ENCODE data around the gene PERM1. TPM values are rescaled to one million over a fixed set of nuclear protein-coding genes. Genes with fewer than 3 reads are reported as not detected.

PERM1 gene
- total RNA-seq, 1 experiment from 2014 or later, result 0.39 TPM

DNA sequence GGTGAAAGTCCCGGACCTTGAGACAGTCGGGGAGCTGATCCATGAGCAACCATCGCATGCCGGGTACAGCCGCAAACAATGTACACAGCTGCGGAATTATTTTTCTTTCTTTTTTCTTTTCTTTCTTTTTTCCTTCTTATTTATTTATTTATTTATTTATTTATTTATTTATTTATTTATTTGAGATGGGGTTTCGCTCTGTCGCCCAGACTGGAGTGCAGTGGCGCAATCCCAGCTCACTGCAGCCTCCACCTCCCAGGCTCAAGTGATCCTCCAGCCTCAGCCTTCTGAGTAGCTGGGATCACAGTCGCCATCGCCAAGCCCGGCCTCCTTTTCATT lies 2.6 kb upstream of the PERM1 start:
- POLR2A ChIA-PET, result interaction anchor here (1.0 to 1.6 kb wide), 3 partner anchors 14 to 80 kb away, joined by 3 to 5 read pairs (median 3); no protein-coding TSS in a partner anchor
- intact Hi-C loops (cut with micrococcal nuclease), result loop anchor here (2.0 to 5.0 kb wide), 3 partner anchors 16 to 306 kb away; partner anchors contain the start of gene HES4
- no peak overlapping the region for H3K27ac ChIP-seq (ENCODE audit: low read depth, low read length)
- H3K4me2 ChIP-seq (ENCODE audit: low read length), result peak overlapping the region; percentile 50
- no peak; the same call in 1 of the 2 replicates for ATAC-seq
- RAD21 ChIA-PET (ENCODE audit: low non-redundant PET in 1 of 2, low total read pairs in 2 of 2, uncharacterized antibody in 2 of 2, unreplicated experiment in 2 of 2), result interaction anchor here (0.7 to 1.1 kb wide), 3 partner anchors 15 to 80 kb away, joined by 3 to 5 read pairs (median 4); no protein-coding TSS in a partner anchor
- no peaks in the 10 kb centered on the region for H3K9me2 ChIP-seq (ENCODE audit: insufficient read depth)
- CTCF ChIA-PET, result interaction anchor here (0.6 to 2.8 kb wide), 14 partner anchors 9 to 308 kb away, joined by 3 to 18 read pairs (median 4); partner anchors contain the start of genes AGRN, B3GALT6, ISG15 and PLEKHN1
- no peaks in the 10 kb centered on the region for H3K79me2 ChIP-seq (ENCODE audit: insufficient read depth, low read length)
- H3K4me3 ChIP-seq (replicated peaks in 1 of 2; ENCODE audit: low read depth in 1 of 2, low read length in 2 of 2), result no peak overlapping the region
- no peak overlapping the region for H3K9ac ChIP-seq (ENCODE audit: low read length)
- no peaks in the 10 kb centered on the region for H3K27me3 ChIP-seq (ENCODE audit: insufficient read depth, low read length)
- no peak overlapping the region for H2AFZ ChIP-seq (ENCODE audit: low read depth, low read length, poor library complexity, severe bottlenecking)
- no peak for TF ChIP-seq YY1 (IDR thresholded peaks at IDR 0.05; ENCODE audit: extremely low read depth, insufficient replicate concordance, low read depth, low read length)
- no peak for TF ChIP-seq CEBPB (IDR thresholded peaks at IDR 0.05; ENCODE audit: low read depth)
- no peak for TF ChIP-seq SP1 (IDR thresholded peaks at IDR 0.05; ENCODE audit: low read depth)
- no peak for TF ChIP-seq ZBTB33 (IDR thresholded peaks at IDR 0.05; ENCODE audit: extremely low read depth, insufficient replicate concordance, low read length)
- TF ChIP-seq RAD21 (IDR thresholded peaks at IDR 0.05; ENCODE audit: low read depth), result no peak
- no peak for TF ChIP-seq REST (IDR thresholded peaks at IDR 0.05; ENCODE audit: low read depth)
- no peak for TF ChIP-seq EGR1 (IDR thresholded peaks at IDR 0.05; ENCODE audit: low read depth)
- TF ChIP-seq EZH2phosphoT487 (IDR thresholded peaks at IDR 0.05; ENCODE audit: borderline replicate concordance), result no peak
- TF ChIP-seq SRF (IDR thresholded peaks at IDR 0.05; ENCODE audit: low read depth), result no peak
- TF ChIP-seq SIN3A (IDR thresholded peaks at IDR 0.05; ENCODE audit: low read depth), result no peak
- TF ChIP-seq POLR2AphosphoS5 (IDR thresholded peaks at IDR 0.05; ENCODE audit: low read depth, low read length), result no peak
- BruUV-seq (replicated peaks), result no TSS peak
- no peaks in the 10 kb centered on the region for H3K9me3 ChIP-seq (ENCODE audit: control insufficient read depth in 1 of 2, insufficient read depth in 1 of 2, low read depth in 1 of 2, low read length in 2 of 2)
- no peak for DNase-seq (ENCODE audit: low read depth, low spot score)
- H3K4me1 ChIP-seq (ENCODE audit: control insufficient read depth in 1 of 2, insufficient read depth in 2 of 2, low read length in 2 of 2), result 0 out of 4 replicates have a peak, but pooled peaks cover 0 to 2% of the 10 kb centered on the region in 2 experiments
- H4K20me1 ChIP-seq (ENCODE audit: insufficient read depth), result no peaks in the 10 kb centered on the region
- H3K36me3 ChIP-seq (ENCODE audit: control insufficient read depth in 1 of 2, insufficient read depth in 2 of 2, low read length in 2 of 2), result no peaks in the 10 kb centered on the region

Measured in HCT116 (cell line).